ENCODE data around the gene SUN1.

The SUN1 gene

DNA sequence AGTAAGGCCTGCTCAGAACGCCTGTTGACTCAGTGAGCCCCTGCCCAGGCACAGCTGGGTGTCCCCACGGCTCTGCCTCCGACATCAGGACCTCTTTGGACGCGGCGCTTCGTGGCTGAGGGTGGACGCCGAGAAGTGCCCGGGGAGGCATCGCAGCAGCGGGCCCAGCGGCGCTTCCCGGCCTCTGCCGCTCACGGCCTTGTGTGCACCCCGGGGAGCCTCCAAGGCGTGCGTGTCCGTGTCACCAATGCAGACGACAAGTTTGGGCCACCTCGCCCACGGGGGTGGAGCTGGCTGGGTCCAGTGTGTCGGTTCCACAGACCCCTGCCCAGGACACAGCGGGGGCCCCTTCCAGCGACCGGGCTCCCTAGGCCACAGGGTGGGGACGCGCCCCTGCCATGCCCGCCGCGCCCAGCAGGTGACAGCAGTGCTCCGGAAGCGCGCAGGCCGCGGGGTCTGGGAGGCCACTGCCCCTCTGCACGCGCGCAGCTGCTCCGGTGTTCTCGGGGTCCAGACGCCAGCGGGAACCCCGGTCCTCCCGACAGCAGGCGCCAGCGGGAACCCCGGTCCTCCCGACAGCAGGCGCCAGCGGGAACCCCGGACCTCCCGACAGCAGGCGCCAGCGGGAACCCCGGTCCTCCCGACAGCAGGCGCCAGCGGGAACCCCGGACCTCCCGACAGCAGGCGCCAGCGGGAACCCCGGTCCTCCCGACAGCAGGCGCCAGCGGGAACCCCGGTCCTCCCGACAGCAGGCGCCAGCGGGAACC lies 76.5 kb downstream of the SUN1 start:
- DNase-seq: peak; percentile 24 to 38

DNA sequence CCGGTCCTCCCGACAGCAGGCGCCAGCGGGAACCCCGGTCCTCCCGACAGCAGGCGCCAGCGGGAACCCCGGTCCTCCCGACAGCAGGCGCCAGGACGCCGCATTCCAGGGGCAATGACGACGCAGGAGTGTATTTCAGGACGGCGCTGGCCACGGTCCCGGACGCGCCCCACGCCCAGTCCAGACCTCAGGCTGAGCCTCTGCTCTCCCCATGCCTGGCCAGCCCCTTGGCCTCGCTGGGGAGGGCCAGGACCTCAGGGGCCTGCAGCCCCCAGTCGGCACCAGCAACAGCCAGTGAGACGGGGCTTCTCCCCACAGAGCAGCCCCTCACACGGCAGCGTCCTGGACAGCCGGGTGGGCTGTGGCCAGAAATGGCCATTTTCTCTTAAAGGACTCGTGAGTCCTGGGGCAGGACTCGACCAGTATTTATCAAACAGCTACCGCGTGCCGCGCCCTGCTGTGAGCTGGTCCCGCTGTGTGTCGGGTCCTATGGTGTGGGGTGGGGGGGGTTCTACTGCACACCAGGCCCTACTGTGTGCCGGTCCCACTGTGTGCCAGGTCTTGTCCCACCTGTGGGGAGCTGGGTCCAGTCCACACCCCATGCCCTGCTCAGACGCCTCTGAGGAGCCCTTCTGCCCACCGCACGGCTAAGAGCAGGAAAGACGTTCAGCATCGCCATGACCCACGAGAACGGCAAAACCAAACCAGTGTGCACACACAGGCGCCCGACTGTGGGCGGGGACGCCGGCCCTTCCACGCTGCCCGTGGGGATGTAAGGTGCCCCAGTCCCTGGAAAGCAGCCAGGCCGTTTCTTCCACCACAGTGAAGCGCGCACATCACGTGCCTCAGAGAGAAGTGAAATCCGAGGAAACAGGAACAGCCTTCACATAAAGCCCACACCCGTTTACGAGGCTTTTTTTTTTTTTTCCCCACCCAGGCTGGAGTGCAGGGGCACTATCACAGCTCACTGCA lies 77.4 kb downstream of the SUN1 start:
- peak; percentile 95 to 96 for DNase-seq

DNA sequence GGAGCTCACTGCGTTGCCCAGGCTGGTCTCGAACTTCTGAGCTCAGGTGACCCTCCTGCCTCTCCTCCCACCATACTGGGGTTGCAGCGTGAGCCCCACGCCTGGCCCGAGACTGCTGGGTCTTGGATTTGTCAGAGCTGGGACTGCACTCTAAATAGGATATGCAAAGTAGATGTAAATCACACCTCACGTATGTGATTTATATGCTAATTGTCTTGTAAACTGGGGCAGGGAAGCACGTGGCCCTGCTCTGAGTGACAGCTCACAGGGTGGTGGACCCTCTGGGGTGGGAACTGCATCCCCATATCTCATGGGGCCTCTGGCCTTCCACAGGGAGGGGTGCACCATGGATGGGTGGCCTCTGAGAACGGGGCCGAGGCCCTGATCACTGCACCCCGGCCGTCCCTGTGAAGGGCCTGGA lies 78.2 kb downstream of the SUN1 start:
- no peak for DNase-seq

DNA sequence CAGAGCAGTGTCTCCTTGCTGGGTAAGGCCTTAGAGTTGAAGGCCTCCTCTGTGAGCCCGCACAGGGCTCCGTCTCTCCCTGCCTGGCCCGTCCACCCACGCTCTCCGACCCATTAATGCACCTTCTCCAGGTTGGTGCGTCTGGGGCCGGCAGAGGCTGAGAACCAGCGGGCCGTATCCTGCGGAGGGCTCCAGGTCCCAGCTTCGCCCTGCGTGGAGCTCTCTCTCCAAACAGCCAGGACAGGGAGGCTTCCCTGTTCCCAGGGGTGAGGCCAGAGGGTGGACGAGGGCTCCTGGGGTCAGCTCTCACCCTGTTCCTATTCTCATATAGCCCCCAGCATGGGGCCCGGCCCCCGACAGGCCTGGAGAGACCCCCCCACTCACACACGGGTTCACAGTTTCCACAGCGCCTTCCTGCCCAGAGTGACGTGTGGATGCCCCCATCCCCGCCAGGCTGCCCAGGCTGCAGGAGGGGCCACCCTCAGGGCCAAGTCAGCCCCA lies 78.7 kb downstream of the SUN1 start:
- DNase-seq: no peak

DNA sequence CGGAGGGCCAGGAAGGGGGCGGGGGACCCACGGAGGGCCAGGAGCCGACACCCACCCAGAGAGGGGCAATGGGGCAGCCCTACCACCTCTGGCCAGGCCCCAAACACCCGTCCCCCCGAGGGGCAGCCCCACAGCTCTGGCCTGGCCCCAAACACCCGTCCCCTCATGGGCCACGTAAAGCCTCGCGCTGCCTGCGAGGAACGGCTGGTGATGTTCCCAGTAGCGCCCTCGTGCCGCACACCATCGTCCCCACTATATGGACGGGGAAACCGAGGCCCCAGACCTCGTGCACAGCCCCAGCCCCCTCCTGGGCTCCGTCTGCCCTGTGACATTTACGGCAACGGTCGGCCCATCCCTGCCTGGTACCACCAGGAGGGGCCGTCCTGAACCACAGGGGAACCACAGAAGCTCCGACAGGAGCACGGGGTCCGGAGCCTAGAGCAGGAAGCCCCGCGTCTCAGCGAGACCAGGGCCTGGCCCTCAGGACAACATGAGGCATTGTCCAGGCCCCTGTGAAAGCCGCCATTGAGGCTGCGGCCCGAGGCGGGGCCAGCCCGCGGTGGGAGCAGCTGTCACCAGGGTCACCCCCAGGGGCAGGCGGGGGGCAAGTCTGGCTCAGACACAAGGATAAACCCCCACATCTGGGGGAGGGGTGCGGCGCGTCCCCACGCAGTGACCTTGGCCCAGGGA lies 79.7 kb downstream of the SUN1 start:
- DNase-seq: no peak

DNA sequence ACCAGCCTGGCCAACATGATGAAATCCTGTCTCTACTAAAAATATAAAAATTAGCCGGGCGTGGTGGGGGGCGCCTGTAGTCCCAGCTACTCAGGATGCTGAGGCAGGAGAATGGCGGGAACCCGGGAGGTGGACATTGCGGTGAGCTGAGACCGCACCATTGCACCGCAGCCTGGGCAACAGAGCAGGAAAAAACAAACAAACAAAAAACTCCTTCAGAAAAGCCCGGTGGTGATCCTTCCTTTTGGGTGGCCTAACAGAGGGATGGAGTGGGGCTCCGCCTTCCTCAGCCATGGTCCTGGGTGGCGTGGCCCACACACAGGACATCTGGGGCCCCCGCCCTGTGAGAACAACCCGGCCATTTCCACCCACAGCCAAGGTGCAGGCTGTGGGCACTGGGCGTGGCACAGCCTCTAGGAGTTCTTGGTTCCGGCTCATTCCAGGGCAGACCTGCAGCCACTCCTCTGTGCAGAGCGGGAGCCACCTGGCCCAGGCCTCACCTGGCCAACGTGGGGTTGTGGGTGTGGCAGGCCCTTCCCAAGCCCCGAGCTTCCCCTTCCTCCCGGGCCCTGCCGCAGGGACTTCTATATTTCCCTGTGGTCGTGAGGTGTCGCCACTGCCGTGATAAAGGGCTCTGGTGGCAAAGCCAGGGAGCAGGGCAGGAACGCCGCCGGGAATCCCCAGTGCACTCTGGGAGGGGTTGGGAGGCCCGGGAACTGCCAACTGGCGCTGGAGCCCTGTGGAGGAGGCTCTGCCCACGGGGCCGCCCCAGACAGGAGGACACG lies 81.7 kb downstream of the SUN1 start:
- DNase-seq: no peak

DNA sequence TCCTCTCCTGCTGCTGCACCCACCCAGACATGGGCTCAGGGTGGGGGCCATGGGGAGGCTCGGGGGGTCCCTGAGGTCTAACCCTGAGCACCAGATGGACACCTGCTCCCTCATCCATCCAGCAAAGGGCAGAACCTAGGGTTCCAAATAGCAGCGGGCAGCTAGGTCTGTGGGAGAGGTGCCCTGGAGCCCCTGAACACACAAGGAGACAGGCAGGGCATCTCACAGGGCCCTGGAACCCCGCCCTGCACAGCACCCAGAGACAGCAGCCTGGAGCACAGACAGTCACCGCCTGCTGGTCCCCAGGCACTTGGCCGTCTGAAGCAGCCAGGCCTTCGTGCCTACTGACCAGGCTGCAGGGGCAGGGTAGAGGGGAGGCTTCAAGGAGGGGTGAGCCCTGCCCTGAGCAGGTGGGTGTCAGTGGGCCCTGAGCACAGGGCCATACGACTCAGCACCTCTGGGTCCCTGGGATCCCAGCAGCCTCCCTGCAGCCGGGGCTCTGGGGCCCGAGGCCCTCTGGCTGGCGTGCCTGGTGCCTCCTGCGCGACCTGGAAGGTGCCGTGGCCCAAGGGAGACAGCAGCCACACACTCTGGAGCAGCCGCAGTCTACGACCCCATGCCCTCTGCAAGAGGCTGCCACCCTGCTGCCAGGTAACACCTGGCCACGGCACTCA lies 82.4 kb downstream of the SUN1 start:
- DNase-seq: no peak

DNA sequence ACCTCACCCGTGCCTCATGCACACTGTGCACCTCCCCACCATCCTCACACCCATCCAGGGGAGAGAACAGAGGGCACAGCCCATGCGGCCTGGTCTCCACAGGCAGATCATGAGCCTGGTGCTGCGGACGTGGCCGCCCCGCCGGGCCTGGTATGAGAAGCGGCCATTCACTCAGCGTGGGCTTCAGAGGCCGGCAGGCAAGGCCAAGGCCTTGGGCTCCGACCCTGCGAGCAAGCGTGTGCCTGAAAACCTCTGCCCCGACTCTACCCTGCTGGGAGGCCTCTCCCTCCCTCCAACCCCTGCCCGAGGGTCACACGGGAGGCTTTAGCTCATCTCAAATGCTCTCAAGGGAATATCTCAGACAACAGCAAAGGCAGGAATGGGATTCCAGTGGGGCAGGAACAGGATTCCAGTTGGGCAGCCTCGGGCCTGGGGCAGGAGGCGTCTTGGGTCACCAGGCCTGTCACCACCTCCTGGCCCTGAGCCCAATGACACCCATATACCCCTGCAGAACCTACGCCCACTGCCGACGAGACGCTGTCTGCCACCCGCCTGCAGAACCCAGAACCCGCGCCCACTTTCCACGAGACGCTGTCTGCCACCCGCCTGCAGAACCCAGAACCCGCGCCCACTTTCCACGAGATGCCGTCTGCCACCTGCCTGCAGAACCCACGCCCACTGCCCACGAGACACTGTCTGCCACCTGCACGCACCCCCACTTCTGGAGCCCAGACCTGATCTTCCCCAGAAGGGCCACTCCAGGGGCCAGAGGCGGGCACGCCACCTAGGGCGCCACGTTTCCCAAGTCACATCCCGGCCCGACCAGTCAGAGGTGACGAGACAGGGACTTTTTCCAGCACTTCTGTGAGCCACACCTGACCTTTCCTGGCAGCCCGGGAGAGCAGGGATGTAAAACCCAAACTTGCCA lies 83.3 kb downstream of the SUN1 start:
- DNase-seq: no peak

DNA sequence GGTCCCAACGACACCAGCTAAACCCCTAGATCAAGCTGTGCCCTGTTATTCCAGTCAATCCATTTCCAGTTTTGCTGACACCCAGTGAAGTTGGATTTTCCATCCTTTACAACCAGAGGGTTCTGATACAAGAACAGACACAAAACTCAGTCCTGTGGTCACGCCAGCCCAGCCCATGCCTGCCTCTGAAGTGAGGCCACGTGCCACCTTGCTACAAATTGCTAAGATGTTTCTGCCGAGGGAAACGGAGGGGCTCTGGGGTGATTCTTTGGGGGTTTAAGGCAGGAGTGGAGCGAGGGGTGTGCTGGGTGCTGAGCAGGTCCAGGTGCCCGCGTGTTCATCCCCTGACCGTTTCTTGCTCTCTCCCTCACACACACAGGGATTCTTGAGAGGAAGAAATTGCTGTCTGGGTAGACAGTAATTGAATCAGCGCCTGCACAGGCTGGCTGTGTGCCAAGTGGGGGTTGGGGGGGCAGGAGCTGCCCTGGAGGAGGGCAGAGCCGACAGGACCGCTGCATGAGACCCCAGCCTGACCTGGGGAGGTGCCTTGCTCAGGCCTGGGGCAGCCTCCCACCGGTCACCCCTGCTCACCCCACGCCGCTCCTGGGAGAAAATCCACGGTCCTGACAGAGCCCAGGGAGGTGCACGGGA lies 84.1 kb downstream of the SUN1 start:
- DNase-seq: no peak

DNA sequence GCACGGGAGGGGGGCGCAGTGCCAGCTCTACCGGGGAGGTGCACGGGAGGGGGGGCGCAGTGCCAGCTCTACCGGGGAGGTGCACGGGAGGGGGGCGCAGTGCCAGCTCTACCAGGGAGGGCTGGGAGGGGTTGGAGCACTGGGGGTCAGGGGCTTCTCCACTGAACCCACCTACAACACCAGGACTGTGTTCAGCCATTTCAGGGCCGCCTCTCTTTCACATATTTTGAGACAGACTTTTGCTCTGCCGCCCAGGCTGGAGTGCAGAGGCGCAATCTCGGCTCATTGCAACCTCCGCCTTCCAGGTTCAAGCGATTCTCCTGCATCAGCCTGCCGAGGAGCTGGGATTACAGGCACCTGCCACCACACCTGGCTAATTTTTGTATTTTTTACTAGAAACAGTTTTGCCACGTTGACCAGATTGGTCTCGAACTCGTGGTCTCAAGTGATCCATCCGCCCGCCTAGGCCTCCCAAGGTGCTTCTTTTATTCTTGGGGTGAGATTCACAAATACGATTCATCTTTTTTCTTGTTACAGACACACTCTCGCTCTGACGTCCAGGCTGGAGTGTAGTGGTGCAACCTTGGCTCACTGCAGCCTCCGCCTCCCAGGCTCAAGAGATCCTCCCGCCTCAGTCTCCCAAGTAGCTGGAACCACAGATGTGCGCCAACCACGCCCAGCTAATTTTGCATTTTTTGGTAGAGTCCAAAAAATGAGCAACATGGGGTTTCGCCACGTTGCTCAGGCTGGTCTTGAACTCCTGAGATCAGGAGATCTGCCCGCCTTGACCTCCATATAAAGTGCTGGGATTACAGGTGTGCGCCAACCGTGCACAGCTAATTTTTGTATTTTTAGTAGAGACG lies 85.2 kb downstream of the SUN1 start:
- DNase-seq: no peak

DNA sequence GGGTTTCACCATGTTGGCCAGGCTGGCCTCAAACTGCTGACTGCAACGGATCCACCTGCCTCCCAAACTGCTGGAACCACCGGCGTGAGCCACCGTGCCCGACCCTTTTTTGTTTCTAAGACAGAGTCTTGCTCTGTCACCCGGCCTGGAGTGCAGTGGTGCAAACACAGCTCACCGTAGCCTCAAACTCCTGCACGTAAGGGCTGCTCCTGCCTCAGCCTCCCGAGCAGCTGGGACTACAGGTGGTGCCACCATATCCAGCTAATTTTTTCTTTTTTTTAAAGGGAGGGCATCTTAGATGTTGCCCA lies 85.8 kb downstream of the SUN1 start:
- DNase-seq: no peak

DNA sequence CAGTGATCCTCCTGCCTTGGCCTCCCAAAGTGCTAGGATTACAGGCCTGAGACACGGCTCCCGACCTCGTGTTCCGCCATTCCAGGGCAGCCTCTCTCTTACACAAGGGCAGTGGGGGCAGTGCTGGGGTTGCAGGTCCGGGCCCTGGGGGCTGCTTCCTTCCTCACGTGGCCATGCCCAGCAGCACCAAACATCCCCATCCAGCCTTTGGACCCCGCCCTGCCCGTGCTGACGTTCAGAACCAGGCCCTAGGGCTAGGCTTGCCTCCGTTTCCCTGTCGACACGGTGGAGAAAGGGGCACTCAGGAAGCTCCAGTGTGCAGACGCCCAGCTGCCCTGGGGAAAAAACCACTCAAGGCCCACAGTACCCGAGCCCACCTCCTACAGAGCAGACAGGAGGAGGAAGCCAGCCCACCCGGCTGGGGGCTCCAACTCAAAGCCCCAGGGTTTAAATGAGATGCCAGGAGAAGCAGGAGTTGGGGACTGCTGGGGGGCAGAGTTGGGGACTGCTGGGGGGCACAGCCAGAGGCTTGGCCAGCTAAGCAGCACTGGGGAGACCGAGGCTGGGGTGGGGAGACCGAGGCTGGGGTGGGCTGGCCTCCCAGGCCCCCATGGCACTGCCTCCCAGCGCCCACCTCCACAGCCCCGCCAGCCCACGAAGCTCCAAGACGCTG lies 86.3 kb downstream of the SUN1 start:
- DNase-seq: no peak

DNA sequence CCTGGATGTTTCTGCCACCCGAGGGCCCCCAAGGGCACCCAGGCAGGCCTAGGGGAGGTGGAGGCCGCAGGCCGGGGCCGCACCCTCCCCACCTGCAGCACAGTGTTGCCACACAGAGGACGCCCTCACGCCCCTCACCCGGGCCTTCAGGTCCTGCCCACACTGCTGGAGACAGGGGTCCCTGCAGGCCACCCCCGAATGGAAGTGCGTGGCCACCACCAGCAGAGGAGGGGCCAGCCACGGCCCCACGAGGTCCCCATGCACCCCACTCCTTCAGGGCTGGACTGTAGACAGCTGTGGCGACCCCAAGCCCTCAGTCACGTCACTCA lies 86.8 kb downstream of the SUN1 start:
- DNase-seq: no peak

DNA sequence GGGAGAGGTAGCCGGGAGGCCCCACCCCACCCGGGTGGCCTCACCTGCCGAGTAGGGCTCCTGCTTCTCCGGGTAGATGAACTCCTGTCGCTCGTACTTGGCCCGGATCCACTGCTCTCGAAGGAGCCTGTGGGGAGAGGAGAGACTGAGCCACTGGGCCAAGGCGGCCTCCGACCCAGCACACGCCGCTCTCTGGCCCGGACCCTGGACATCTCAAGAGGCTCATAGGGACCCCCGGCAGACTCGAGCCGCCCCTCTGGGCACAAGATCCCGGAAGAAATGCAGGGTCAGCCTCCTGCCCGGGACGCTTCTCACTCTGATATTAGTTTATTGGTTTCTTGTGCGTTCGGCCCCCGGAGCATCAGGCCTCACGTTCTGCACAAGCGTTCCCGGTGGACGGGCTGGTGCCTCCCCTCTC lies 87.7 kb downstream of the SUN1 start:
- no peak for DNase-seq

DNA sequence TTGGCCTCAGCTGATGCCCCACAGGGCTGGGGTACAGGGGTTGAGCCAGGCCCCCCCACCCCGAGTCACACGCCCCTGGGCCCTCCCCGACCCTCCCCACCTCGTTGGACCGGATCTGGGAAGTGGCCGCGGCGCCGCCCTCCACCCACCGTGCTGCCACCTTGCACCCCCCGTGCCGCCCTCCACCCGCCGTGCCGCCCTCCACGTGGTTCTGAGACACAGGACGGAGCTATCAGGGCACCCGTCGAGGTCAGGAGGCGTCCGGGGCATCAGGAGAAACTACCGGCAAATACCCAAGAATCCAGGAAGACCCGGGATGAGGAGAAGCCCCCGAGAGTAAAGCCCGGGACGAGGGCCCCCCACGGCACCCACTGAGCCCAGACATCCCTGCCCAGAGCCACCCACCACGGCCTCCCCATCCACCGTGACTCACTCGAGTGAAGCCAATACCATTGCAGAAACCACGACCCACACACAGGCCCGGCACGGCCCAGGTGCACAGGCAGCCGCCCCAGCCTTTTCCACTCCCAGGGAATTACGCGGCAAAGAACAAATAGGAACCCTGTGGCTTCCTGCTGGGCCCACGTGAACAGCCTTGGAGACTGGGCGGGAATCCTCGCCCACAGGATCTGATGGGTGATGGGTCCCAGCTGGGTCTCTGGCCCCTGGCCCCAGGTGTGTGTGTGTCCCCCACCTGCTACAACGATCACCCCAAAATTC lies 88.2 kb downstream of the SUN1 start:
- no peak for DNase-seq

DNA sequence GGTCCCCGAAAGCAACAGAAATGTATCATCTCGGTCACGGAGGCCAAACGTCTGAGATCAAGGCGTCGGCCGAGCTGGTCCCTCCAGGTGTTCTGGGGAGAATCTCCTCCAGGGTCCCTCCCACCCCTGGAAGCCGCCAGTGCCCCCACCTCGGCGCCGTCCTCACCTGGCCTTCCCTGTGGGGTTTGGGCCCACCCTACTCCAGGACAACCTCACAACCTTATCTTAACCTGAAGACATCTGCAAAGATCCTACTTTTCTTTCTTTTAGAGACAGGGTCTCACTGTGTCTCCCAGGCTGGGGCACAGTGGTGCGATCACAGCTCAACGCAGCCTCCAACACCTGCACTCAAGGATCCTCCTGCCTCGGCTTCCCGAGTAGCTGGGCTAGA lies 88.8 kb downstream of the SUN1 start:
- no peak for DNase-seq

DNA sequence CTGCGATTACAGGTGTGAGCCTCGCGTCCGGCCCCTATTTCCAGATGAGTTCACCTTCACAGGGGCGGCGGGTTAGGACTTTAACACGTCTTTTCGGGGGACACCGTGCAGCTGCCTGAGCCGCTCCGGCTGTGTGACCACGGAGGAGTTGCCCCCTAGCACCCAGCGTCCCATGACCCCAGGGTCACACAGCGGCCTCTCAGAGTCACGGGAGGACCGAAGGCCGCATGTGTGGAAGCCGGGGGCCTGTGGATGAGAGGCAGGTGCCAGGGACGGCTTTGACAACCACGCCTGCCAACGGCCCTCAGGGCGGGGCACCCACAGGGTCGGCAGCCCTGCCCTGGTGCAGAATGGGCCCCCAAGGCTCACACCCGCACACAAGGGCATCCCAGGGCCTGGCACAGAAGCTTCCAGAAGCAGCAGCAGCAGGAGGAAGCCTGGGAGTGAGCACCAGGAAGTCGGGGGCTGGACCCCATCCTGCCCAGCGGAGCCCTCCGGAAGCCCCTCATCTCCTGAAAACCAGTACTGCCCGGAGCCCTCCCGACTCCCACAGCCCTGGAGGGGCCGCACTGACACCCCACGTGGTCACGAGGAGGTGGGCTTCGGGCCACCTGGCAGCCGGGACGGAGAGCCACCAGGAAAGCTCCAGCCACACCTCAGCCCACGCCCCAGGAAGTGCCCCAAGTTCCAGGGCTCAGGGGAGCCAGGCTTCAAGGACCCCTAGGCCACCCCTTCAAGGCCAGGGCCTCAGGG lies 89.5 kb downstream of the SUN1 start:
- DNase-seq: no peak

Measured in inflammatory macrophage (primary cell).